Naive thymus-derived CD4-positive, alpha-beta T cell (primary cell): ENCODE results near the gene DSE. TPM values are rescaled to one million over a fixed set of nuclear protein-coding genes. Genes with fewer than 3 reads are reported as not detected.
A peak's percentile ranks its signal among the peaks of the same experiment; 100 is the strongest.
"Not testable (repeated sequence)": the region's sequence is repeated elsewhere in the genome, so short reads cannot be mapped to it uniquely, and the experiment has no call there.

Experiments
- ATAC-seq: fragments of 150-1000 bp; cut with Tn5 transposase; 2 replicates; pipeline ENCODE4 v1.10.0; 2021; ENCODE audit warnings: mild to moderate bottlenecking, moderate library complexity
- CTCF ChIA-PET: fragments of 350-600 bp; sonication (Branson Sonifier 250); formaldehyde crosslinking; loops from one replicate; lab custom pipeline; 2021; ENCODE audit warnings: antibody characterized with exemption; lab: Charles Lee
- POLR2A ChIA-PET: fragments of 350-600 bp; sonication (Branson Sonifier 250); formaldehyde crosslinking; loops from one replicate; lab custom pipeline; 2021; ENCODE audit warnings: antibody characterized with exemption, inconsistent platforms; lab: Charles Lee
- DNase-seq, 9 donors: peaks; one replicate each; pipeline versions ENCODE4 v3.0.0 to v3.0.0-alpha.2; 2020 to 2022; ENCODE audit warnings: mixed read lengths in 1 of 9
- H3K27ac ChIP-seq: one replicate; pipeline ENCODE4 v1.7.0; 2013; ENCODE audit warnings: mild to moderate bottlenecking, low read depth, low read length, moderate library complexity
- H3K27me3 ChIP-seq, 2 donors: one replicate each; pipeline ENCODE4 v1.7.0; 2013; ENCODE audit warnings: low read length in 2 of 2, mild to moderate bottlenecking in 2 of 2, moderate library complexity in 2 of 2; ENCODE audit not compliant: control insufficient read depth in 2 of 2, insufficient read depth in 2 of 2
- H3K36me3 ChIP-seq, 3 experiments: 1 replicate in 2 of 3; 2 replicates in 1 of 3; pipeline ENCODE4 v1.7.0; 2013; ENCODE audit warnings: low read length in 3 of 3, mild to moderate bottlenecking in 3 of 3, moderate library complexity in 1 of 3; ENCODE audit not compliant: insufficient read depth in 3 of 3, control insufficient read depth in 2 of 3
- H3K4me1 ChIP-seq, 2 donors: one replicate each; pipeline ENCODE4 v1.7.0; 2013; ENCODE audit warnings: low read length in 2 of 2, mild to moderate bottlenecking in 2 of 2, moderate library complexity in 1 of 2; ENCODE audit not compliant: control insufficient read depth in 2 of 2, insufficient read depth in 2 of 2
- H3K4me3 ChIP-seq: 2 replicates; pipeline ENCODE4 v1.7.0; 2013; ENCODE audit warnings: mild to moderate bottlenecking, low read length
- H3K9me3 ChIP-seq, 3 experiments: 1 replicate in 2 of 3; 2 replicates in 1 of 3; pipeline ENCODE4 v1.7.0; 2013; ENCODE audit warnings: low read length in 3 of 3; ENCODE audit not compliant: control insufficient read depth in 2 of 3
- H3K27ac Mint-ChIP-seq, 9 donors: one replicate each; pipeline ENCODE4 v1.8.0; 2020 to 2022; ENCODE audit warnings: mixed read lengths in 9 of 9, mild to moderate bottlenecking in 8 of 9, moderate library complexity in 5 of 9, inconsistent platforms in 2 of 9
- H3K27me3 Mint-ChIP-seq, 5 donors: one replicate each; pipeline ENCODE4 v1.8.0; 2021 to 2022; ENCODE audit warnings: mixed read lengths in 5 of 5, mild to moderate bottlenecking in 1 of 5
- H3K36me3 Mint-ChIP-seq, 5 donors: one replicate each; pipeline ENCODE4 v1.8.0; 2020 to 2022; ENCODE audit warnings: mixed read lengths in 5 of 5, mild to moderate bottlenecking in 3 of 5, inconsistent platforms in 1 of 5
- H3K4me1 Mint-ChIP-seq, 7 donors: one replicate each; pipeline ENCODE4 v1.8.0; 2020 to 2022; ENCODE audit warnings: mixed read lengths in 7 of 7, mild to moderate bottlenecking in 3 of 7, inconsistent platforms in 1 of 7
- H3K4me3 Mint-ChIP-seq, 10 donors: one replicate each; pipeline ENCODE4 v1.8.0; 2020 to 2022; ENCODE audit warnings: mild to moderate bottlenecking in 10 of 10, mixed read lengths in 10 of 10, moderate library complexity in 6 of 10, inconsistent platforms in 2 of 10
- H3K9me3 Mint-ChIP-seq, 11 donors: one replicate each; pipeline ENCODE4 v1.8.0; 2020 to 2022; ENCODE audit warnings: mixed read lengths in 11 of 11, mild to moderate bottlenecking in 4 of 11, inconsistent platforms in 1 of 11, moderate library complexity in 1 of 11
- intact Hi-C, 2 donors: fragments of 100-400 bp; cut with micrococcal nuclease; formaldehyde crosslinking; loops; one replicate each; pipeline ENCODE4 v1.15.1; 2023
- polyA plus RNA-seq, 2 donors: library from polyadenylated mRNA; unstranded; fragments of 300-500 nt; fragmentation: Illumina TruSeq; gene quantifications; one replicate each; pipeline ENCODE4 v1.2.3, GENCODE V29; 2021
- total RNA-seq, 6 experiments: library from RNA in 5 of 6; stranded (reverse) in 5 of 6; gene quantifications; 1 replicate in 5 of 6; 2 replicates in 1 of 6; pipeline ENCODE4 v1.2.3 and lab custom pipeline; 2021 to 2026

The DSE gene
- total RNA-seq = 10 to 100 TPM in 2 of 5 experiments, 1 to 10 TPM in 3; 3.2 to 23.0 (median 7.7) TPM
- 1 to 10 TPM; 4.4 to 4.8 TPM for polyA plus RNA-seq
- 21.7 reads per million, percentile 52 among the genes with 10 or more reads in this experiment for total RNA-seq (lab: John Stamatoyannopoulos, UW)

- Histone ChIP-seq H3K4me1 (peaks cover 9 to 10% of the 10 kb centered on the region in 2 donors), H3K36me3 (no peaks in the 10 kb centered on the region), H3K27me3 (no peaks in the 10 kb centered on the region), H3K27ac (no peak within 1 kb of the TSS), H3K9me3 (no peaks in the 10 kb centered on the region), H3K4me3 (peak within 1 kb of the TSS; percentile 64)
- DNase-seq = peak in 7 of 9 donors; percentile 4 to 69 (median 37)
- H3K36me3 Mint-ChIP-seq = no peaks in the 10 kb centered on the region
- H3K4me1 Mint-ChIP-seq = peaks cover 9 to 18% (median 11%) of the 10 kb centered on the region in 7 donors
- ATAC-seq = peak; percentile 87
- peak within 1 kb of the TSS; percentile 82 to 93 (median 88) for H3K4me3 Mint-ChIP-seq
- no peaks in the 10 kb centered on the region for H3K9me3 Mint-ChIP-seq
- ChIA-PET POLR2A (no interaction called here), CTCF (no interaction called here)
- H3K27me3 Mint-ChIP-seq = peaks cover 5 to 67% (median 18%) of the 10 kb centered on the region in 5 donors
- intact Hi-C loops = loop anchor here (2.0 to 5.0 kb wide), 4 partner anchors 22 to 162 kb away; partner anchors contain the start of gene TSPYL1 (in 1 of the 2)
- peak within 1 kb of the TSS in 5 of 9 donors; percentile 22 to 87 (median 40) for H3K27ac Mint-ChIP-seq
Observed at GRCh38 chr6:116370760-116371119, at the start of gene DSE. TSS of gene DSE (plus strand) at chr6:116370947. CDS start at chr6:116399251, 28,304 bp downstream.

DNA sequence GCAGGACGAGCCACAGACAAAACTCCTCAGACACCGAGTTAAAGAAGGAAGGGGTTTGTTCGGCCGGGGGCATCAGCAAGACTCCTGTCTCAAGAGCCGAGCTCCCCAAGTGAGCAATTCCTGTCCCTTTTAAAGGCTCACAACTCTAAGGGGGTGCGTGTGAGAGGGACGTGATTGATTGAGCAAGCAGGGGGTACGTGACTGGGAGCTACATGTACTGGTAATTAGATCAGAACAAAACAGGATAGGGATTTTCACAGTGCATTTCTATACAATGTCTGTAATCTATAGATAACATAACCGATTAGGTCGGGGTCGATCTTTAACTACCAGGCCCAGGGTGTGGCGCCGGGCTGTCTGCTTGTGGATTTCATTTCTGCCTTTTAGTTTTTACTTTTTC, 48.8 kb upstream of the DSE start:
- DNase-seq, intact Hi-C loops, H3K4me3 ChIP-seq, POLR2A ChIA-PET, H3K4me3 Mint-ChIP-seq, H3K9me3 Mint-ChIP-seq, H3K27me3 Mint-ChIP-seq, H3K4me1 ChIP-seq, ATAC-seq, H3K27me3 ChIP-seq, H3K9me3 ChIP-seq, H3K36me3 ChIP-seq, CTCF ChIA-PET, H3K4me1 Mint-ChIP-seq, H3K36me3 Mint-ChIP-seq, H3K27ac ChIP-seq, H3K27ac Mint-ChIP-seq: not testable (repeated sequence)

DNA sequence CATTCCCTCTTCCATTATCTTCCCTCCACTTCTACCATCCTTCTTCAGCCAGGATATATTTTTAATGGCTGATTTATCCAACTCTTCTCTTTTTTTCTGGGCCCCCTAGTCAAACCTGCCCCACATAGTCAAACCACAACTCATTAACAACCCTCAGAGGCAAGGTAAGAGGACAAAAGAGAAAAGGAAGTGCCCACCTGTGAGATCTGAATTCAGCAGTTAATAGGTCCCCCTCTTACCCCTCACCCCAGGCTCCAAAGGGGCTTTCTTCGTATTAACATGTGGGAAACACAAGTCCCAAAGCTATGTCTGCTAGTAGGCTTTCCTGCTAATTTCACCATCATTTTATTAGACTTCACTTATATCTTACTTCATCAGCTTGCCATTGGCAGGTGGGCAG, 46.9 kb upstream of the DSE start:
- CTCF ChIA-PET = no interaction called here
- no peaks in the 10 kb centered on the region for H3K9me3 ChIP-seq
- no peak for ATAC-seq

GRCh38 chr6:116325634-116326132, 45.1 kb upstream of the DSE start:
- POLR2A ChIA-PET, H3K9me3 Mint-ChIP-seq, H3K4me1 ChIP-seq, CTCF ChIA-PET, H3K27ac Mint-ChIP-seq, H3K4me3 Mint-ChIP-seq, H3K9me3 ChIP-seq, H3K36me3 ChIP-seq, intact Hi-C loops, H3K27me3 Mint-ChIP-seq, H3K27me3 ChIP-seq, H3K4me1 Mint-ChIP-seq, H3K4me3 ChIP-seq, DNase-seq, H3K27ac ChIP-seq, ATAC-seq: not testable (repeated sequence)
- peaks cover 0 to 14% (median 0%) of the 10 kb centered on the region in 5 donors for H3K36me3 Mint-ChIP-seq

More for the DNA sequence above, 46.9 kb upstream of the DSE start:
- H3K4me3 Mint-ChIP-seq = no peak overlapping the region
- no peaks in the 10 kb centered on the region for H3K4me1 ChIP-seq
- no peak for DNase-seq
- peaks cover 0 to 14% (median 0%) of the 10 kb centered on the region in 5 donors for H3K36me3 Mint-ChIP-seq
- intact Hi-C loops = no loop called here
- peak overlapping the region in 1 of 9 donors; percentile 49 for H3K27ac Mint-ChIP-seq
- H3K9me3 Mint-ChIP-seq = no peaks in the 10 kb centered on the region
- H3K27me3 Mint-ChIP-seq = no peaks in the 10 kb centered on the region
- H3K4me3 ChIP-seq = no peak overlapping the region
- no peaks in the 10 kb centered on the region for H3K4me1 Mint-ChIP-seq
- no peak overlapping the region for H3K27ac ChIP-seq
- POLR2A ChIA-PET = no interaction called here
- H3K36me3 ChIP-seq = no peaks in the 10 kb centered on the region
- H3K27me3 ChIP-seq = no peaks in the 10 kb centered on the region

DNA sequence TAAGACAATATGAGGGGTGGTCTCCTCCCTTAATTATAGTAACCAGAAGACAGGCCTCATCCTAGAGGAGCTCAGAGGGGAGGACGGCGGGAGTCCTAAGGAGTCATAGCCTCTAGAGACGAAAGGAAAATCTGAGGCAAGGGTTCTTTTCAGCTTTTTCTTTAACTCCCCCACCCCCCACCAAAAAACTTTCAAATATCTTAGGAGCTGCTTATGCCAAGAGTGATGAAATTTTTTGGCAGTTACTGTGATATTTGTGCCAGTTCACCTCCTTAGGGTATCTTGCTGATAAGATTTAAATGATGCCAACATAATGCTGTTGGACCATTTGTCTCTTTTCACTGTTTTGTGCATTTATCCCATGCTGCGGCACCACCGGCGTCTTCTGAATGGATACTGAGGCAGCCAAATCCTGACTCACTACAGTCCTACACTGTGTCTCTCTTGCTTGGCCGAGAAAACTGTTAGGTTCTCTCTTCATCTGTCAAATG, 44.5 kb upstream of the DSE start:
- Histone ChIP-seq H3K4me3 (no peak overlapping the region), H3K27ac (no peak overlapping the region), H3K27me3 (no peaks in the 10 kb centered on the region), H3K9me3 (no peaks in the 10 kb centered on the region), H3K36me3 (no peaks in the 10 kb centered on the region), H3K4me1 (no peaks in the 10 kb centered on the region)
- Mint-ChIP-seq H3K27me3 (peaks cover 0 to 2% (median 0%) of the 10 kb centered on the region in 5 donors), H3K27ac (no peak overlapping the region), H3K4me3 (no peak overlapping the region), H3K36me3 (peaks cover 0 to 14% (median 0%) of the 10 kb centered on the region in 5 donors), H3K9me3 (no peaks in the 10 kb centered on the region), H3K4me1 (no peaks in the 10 kb centered on the region)
- CTCF ChIA-PET = no interaction called here
- intact Hi-C loops = no loop called here
- POLR2A ChIA-PET = no interaction called here
- no peak for DNase-seq
- no peak for ATAC-seq

DNA sequence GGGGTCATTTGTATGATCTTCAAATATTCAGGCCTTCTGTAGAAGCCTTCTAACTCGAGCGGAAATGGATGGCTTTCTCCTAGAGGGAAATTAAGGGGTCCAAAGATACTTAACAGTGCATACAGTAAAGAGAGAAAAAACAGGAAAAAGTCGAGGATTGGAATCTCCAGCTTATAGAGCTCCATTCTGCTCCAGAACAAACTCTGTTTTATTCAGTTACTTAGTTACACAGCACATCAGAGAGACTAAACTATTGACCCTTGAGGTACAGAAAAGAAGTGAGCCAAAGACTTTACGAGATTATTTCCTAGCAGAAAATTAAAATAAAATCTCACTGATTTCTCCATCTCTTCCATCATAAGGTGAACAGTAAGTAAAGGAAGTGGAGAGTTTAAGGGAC, 43.8 kb upstream of the DSE start:
- Histone ChIP-seq H3K9me3 (no peaks in the 10 kb centered on the region), H3K27ac (no peak overlapping the region), H3K36me3 (no peaks in the 10 kb centered on the region), H3K27me3 (no peaks in the 10 kb centered on the region), H3K4me1 (no peaks in the 10 kb centered on the region), H3K4me3 (no peak overlapping the region)
- POLR2A ChIA-PET = no interaction called here
- Mint-ChIP-seq H3K36me3 (peaks cover 0 to 14% (median 0%) of the 10 kb centered on the region in 5 donors), H3K4me1 (no peaks in the 10 kb centered on the region), H3K27me3 (peaks cover 0 to 2% (median 0%) of the 10 kb centered on the region in 5 donors), H3K9me3 (peaks cover 0 to 2% (median 0%) of the 10 kb centered on the region in 11 donors), H3K4me3 (no peak overlapping the region), H3K27ac (no peak overlapping the region)
- no peak for ATAC-seq
- intact Hi-C loops = no loop called here
- DNase-seq = no peak
- CTCF ChIA-PET = no interaction called here
